ENCODE results near the gene SEL1L3. TPM values are rescaled to one million over a fixed set of nuclear protein-coding genes. Genes with fewer than 3 reads are reported as not detected.
"Not testable (repeated sequence)": the region's sequence is repeated elsewhere in the genome, so short reads cannot be mapped to it uniquely, and the experiment has no call there.

The SEL1L3 gene
- total RNA-seq (ENCODE audit: unreplicated experiment), result 91.8 TPM
- long read RNA-seq, full-length matches to known transcripts, result 2 of 7 reads
- long read RNA-seq, partial matches to known transcripts, result 3 of 7 reads
- long read RNA-seq, other reads (novel, unspliced or antisense), result 2 of 7 reads

- TF ChIP-seq CTCF (IDR thresholded peaks at IDR 0.05; ENCODE audit: unreplicated experiment), result no peak
- H3K4me1 Mint-ChIP-seq (ENCODE audit: unreplicated experiment), result peaks cover 61% of the 10 kb centered on the region
- H3K4me3 Mint-ChIP-seq (ENCODE audit: unreplicated experiment), result peak within 1 kb of the TSS; percentile 100
- H3K36me3 Mint-ChIP-seq (ENCODE audit: low read depth, unreplicated experiment), result peaks cover 5% of the 10 kb centered on the region
- H3K27ac Mint-ChIP-seq (ENCODE audit: unreplicated experiment), result peak within 1 kb of the TSS; percentile 95
- H3K27me3 Mint-ChIP-seq (ENCODE audit: unreplicated experiment), result peaks cover 19% of the 10 kb centered on the region
- H3K9me3 Mint-ChIP-seq (ENCODE audit: unreplicated experiment), result no peaks in the 10 kb centered on the region
- peak; percentile 44 for DNase-seq (ENCODE audit: low spot score)
These were observed at the start of gene SEL1L3 for GRCh38 chr4:25862411-25863346. TSS of gene SEL1L3 (minus strand) at chr4:25862988. CDS start at chr4:25862836, 152 bp downstream.

DNA sequence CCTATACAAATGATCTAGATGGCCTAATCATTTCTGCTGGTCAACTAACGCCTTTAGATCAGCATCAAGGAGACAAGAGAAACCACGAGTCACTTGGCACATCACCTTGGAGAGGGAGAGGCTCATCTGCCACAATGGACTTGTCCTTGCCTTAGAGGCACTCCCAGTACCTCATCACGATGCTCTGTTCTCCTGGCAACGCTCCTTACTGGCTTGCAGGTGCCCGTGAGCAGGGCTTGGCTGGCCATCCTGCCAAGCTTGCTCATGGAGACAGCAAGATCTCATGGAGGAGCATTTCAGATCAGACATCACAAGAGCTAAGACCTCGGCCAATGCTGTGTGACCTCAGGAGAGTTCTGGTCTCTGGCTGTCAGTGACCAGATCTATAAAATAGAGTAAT is 48.6 kb upstream of the SEL1L3 start:
- no peak for DNase-seq (ENCODE audit: low spot score)
- peaks cover 13% of the 10 kb centered on the region for H3K36me3 Mint-ChIP-seq (ENCODE audit: low read depth, unreplicated experiment)
- H3K27me3 Mint-ChIP-seq (ENCODE audit: unreplicated experiment), result peaks cover 22% of the 10 kb centered on the region
- no peaks in the 10 kb centered on the region for H3K9me3 Mint-ChIP-seq (ENCODE audit: unreplicated experiment)
- no peak overlapping the region for H3K27ac Mint-ChIP-seq (ENCODE audit: unreplicated experiment)
- peaks cover 16% of the 10 kb centered on the region for H3K4me1 Mint-ChIP-seq (ENCODE audit: unreplicated experiment)
- TF ChIP-seq CTCF (IDR thresholded peaks at IDR 0.05; ENCODE audit: unreplicated experiment), result no peak
- H3K4me3 Mint-ChIP-seq (ENCODE audit: unreplicated experiment), result no peak overlapping the region

DNA sequence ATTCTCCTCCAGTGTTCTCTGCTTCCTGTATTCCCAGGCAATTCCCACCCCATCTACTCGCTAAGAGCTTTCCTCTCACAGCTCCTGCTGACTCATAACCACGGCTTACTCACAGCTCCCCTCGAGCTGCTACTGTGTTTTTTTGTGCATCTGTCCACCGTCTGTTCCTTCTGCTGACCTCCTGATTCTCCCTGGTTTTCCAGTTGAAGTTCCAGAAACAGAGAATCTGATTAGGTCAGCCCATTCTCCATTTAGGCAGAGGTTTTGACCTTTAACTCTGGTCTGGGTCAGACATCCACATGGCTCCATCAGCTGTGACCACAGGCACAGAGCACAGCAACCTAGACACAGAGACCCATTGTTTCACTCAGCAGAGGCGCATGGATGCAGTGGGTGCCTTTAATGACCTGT is 45.7 kb upstream of the SEL1L3 start:
- Mint-ChIP-seq H3K9me3 (ENCODE audit: unreplicated experiment) (no peaks in the 10 kb centered on the region), H3K4me1 (ENCODE audit: unreplicated experiment) (peaks cover 13% of the 10 kb centered on the region), H3K27ac (ENCODE audit: unreplicated experiment) (no peak overlapping the region), H3K4me3 (ENCODE audit: unreplicated experiment) (no peak overlapping the region), H3K36me3 (ENCODE audit: low read depth, unreplicated experiment) (peaks cover 10% of the 10 kb centered on the region), H3K27me3 (ENCODE audit: unreplicated experiment) (peaks cover 22% of the 10 kb centered on the region)
- TF ChIP-seq CTCF (IDR thresholded peaks at IDR 0.05; ENCODE audit: unreplicated experiment), result no peak
- DNase-seq (ENCODE audit: low spot score), result no peak

DNA sequence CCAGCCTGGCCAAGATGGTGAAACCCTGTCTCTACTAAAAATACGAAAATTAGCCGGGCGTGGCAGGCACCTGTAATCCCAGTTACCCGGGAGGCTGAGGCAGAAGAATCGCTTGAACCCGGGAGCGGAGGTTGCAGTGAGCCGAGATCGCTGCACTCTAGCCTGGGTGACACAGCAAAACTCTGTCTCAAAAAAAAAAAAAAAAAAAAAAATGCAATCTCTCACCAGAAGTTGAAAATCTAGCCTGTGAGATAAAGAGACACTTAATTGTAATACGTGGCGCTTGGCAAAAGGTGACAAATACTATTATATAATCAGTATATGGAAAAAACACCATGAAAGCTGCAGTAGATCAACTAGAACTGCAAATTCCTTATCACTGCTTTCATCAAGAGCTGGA is 43.3 kb upstream of the SEL1L3 start:
- DNase-seq (ENCODE audit: low spot score); H3K9me3 Mint-ChIP-seq (ENCODE audit: unreplicated experiment); H3K4me3 Mint-ChIP-seq (ENCODE audit: unreplicated experiment); H3K4me1 Mint-ChIP-seq (ENCODE audit: unreplicated experiment); H3K27ac Mint-ChIP-seq (ENCODE audit: unreplicated experiment); H3K36me3 Mint-ChIP-seq (ENCODE audit: low read depth, unreplicated experiment); H3K27me3 Mint-ChIP-seq (ENCODE audit: unreplicated experiment): not testable (repeated sequence)

DNA sequence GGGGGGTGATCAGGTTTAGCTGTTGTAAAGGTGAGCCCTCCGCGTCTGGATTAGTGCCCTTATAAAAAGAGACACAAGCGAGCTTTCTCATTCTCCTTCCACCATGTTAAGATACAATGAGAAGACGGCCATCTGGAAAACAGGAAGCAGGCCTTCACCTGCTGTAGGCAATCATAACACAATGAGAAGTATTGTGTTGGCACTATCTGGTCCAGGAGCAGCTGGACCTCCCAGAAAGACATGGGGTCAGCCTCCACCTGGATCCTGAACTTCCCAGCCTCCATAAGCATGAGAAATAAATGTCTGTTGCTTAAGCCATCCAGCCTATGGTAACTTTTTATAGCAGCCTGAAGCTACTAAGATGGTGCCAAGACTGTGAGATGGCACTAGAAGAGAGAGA is 42.6 kb upstream of the SEL1L3 start:
- H3K4me3 Mint-ChIP-seq (ENCODE audit: unreplicated experiment), result no peak overlapping the region
- peaks cover 7% of the 10 kb centered on the region for H3K4me1 Mint-ChIP-seq (ENCODE audit: unreplicated experiment)
- TF ChIP-seq CTCF (IDR thresholded peaks at IDR 0.05; ENCODE audit: unreplicated experiment), result no peak
- H3K27ac Mint-ChIP-seq (ENCODE audit: unreplicated experiment), result no peak overlapping the region
- H3K36me3 Mint-ChIP-seq (ENCODE audit: low read depth, unreplicated experiment), result peaks cover 10% of the 10 kb centered on the region
- peaks cover 5% of the 10 kb centered on the region for H3K27me3 Mint-ChIP-seq (ENCODE audit: unreplicated experiment)
- DNase-seq (ENCODE audit: low spot score), result no peak
- no peaks in the 10 kb centered on the region for H3K9me3 Mint-ChIP-seq (ENCODE audit: unreplicated experiment)

Measured in endothelial cell (in vitro differentiated cells).